Glutamatergic neuron (in vitro differentiated cells): ENCODE data around the gene CHST8. TPM values are rescaled to one million over a fixed set of nuclear protein-coding genes. Genes with fewer than 3 reads are reported as not detected.
A peak's percentile ranks its signal among the peaks of the same experiment; 100 is the strongest.

Experiments used
- DNase-seq: peaks from one replicate; pipeline ENCODE4 v3.0.0; 2022
- H3K27ac Mint-ChIP-seq: one replicate; pipeline ENCODE4 v1.8.0; 2020; ENCODE audit warnings: mild to moderate bottlenecking, mixed read lengths, inconsistent platforms; ENCODE audit not compliant: unreplicated experiment
- H3K27me3 Mint-ChIP-seq: one replicate; pipeline ENCODE4 v1.8.0; 2020; ENCODE audit warnings: mild to moderate bottlenecking, moderate library complexity, mixed read lengths, inconsistent platforms; ENCODE audit not compliant: unreplicated experiment
- H3K36me3 Mint-ChIP-seq: one replicate; pipeline ENCODE4 v1.8.0; 2020; ENCODE audit warnings: mild to moderate bottlenecking, mixed read lengths, inconsistent platforms; ENCODE audit not compliant: unreplicated experiment
- H3K4me1 Mint-ChIP-seq: one replicate; pipeline ENCODE4 v1.8.0; 2020; ENCODE audit warnings: mild to moderate bottlenecking, low read depth, mixed read lengths, inconsistent platforms; ENCODE audit not compliant: unreplicated experiment
- H3K4me3 Mint-ChIP-seq: one replicate; pipeline ENCODE4 v1.8.0; 2020; ENCODE audit warnings: mild to moderate bottlenecking, mixed read lengths, inconsistent platforms; ENCODE audit not compliant: unreplicated experiment
- H3K9me3 Mint-ChIP-seq: one replicate; pipeline ENCODE4 v1.8.0; 2020; ENCODE audit warnings: mild to moderate bottlenecking, moderate library complexity, mixed read lengths, inconsistent platforms; ENCODE audit not compliant: unreplicated experiment
- total RNA-seq: library from RNA; stranded (reverse); fragmentation: NEBNext Ultra II Directional; extraction: Animal tissue kit (Norgen Biotek cat#: 25700); gene quantifications from one replicate; pipeline ENCODE4 v1.2.1, GENCODE V29; 2021; ENCODE audit not compliant: unreplicated experiment
- TF ChIP-seq, protein P1 (sequence below): fragments of 200-600 bp; sonication (generic); IDR thresholded peaks from one replicate; pipeline ENCODE4 v1.5.0; 2021; ENCODE audit not compliant: partially characterized antibody, unreplicated experiment

The CHST8 gene
- total RNA-seq, 1 donor from 2014 or later: 235 TPM

GRCh38 chr19:33736158-33736557 lies 114.4 kb downstream of the CHST8 start:
- TF ChIP-seq, protein P1, sequence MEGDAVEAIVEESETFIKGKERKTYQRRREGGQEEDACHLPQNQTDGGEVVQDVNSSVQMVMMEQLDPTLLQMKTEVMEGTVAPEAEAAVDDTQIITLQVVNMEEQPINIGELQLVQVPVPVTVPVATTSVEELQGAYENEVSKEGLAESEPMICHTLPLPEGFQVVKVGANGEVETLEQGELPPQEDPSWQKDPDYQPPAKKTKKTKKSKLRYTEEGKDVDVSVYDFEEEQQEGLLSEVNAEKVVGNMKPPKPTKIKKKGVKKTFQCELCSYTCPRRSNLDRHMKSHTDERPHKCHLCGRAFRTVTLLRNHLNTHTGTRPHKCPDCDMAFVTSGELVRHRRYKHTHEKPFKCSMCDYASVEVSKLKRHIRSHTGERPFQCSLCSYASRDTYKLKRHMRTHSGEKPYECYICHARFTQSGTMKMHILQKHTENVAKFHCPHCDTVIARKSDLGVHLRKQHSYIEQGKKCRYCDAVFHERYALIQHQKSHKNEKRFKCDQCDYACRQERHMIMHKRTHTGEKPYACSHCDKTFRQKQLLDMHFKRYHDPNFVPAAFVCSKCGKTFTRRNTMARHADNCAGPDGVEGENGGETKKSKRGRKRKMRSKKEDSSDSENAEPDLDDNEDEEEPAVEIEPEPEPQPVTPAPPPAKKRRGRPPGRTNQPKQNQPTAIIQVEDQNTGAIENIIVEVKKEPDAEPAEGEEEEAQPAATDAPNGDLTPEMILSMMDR: no peak
- H3K27ac Mint-ChIP-seq: no peak overlapping the region
- peaks cover 11% of the 10 kb centered on the region for H3K36me3 Mint-ChIP-seq
- H3K9me3 Mint-ChIP-seq: peaks cover 34% of the 10 kb centered on the region
- H3K27me3 Mint-ChIP-seq: peaks cover 19% of the 10 kb centered on the region
- DNase-seq: no peak
- peaks cover 59% of the 10 kb centered on the region for H3K4me1 Mint-ChIP-seq
- H3K4me3 Mint-ChIP-seq: no peak overlapping the region

- DNase-seq: no peak
- Mint-ChIP-seq H3K9me3 (peaks cover 33% of the 10 kb centered on the region), H3K27me3 (peaks cover 19% of the 10 kb centered on the region)
These were observed 115.0 kb downstream of the CHST8 start for GRCh38 chr19:33736787-33737186.

GRCh38 chr19:33737681-33738371 lies 116.1 kb downstream of the CHST8 start:
- TF ChIP-seq, protein P1: no peak
- no peak for DNase-seq
- Mint-ChIP-seq H3K9me3 (peaks cover 28% of the 10 kb centered on the region), H3K27me3 (peaks cover 18% of the 10 kb centered on the region), H3K4me3 (peak overlapping the region; percentile 39), H3K27ac (no peak overlapping the region), H3K4me1 (peaks cover 56% of the 10 kb centered on the region), H3K36me3 (peaks cover 6% of the 10 kb centered on the region)

More at GRCh38 chr19:33736787-33737186, 115.0 kb downstream of the CHST8 start:
- Mint-ChIP-seq H3K36me3 (peaks cover 11% of the 10 kb centered on the region), H3K4me3 (no peak overlapping the region), H3K4me1 (peaks cover 59% of the 10 kb centered on the region), H3K27ac (no peak overlapping the region)
- TF ChIP-seq, protein P1: no peak

DNA sequence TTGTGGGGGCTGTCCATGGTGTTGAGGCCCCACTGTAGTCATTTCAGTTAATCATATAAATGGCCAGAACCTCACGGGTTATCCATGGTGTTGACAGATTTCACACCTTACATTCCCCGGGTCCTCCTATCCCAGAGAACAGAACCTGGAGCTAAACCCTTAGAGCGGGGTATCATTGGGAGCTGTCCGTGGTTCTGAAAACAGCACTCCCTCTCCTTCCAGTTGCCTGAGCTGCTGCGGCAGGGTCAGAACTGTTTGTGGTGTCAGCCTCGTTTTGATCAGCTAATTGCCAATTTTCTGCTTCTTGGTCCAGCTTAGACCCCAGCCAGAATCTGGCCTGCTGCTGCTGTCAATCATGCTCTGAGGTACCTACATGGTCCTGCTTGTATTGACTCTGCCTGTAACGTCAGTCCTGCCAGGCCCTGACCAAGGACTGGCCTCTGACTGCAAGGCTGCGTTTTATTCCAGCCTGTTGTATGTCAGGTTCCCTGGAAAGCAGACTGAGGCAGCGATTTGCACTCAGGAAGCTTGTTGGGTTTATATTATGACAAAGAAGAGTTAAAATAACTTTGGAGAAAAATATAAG lies 119.2 kb downstream of the CHST8 start:
- Mint-ChIP-seq H3K27me3 (peaks cover 15% of the 10 kb centered on the region), H3K4me3 (peak overlapping the region; percentile 55), H3K9me3 (peaks cover 20% of the 10 kb centered on the region), H3K4me1 (peaks cover 61% of the 10 kb centered on the region), H3K27ac (no peak overlapping the region), H3K36me3 (no peaks in the 10 kb centered on the region)
- TF ChIP-seq, protein P1: no peak
- no peak for DNase-seq

DNA sequence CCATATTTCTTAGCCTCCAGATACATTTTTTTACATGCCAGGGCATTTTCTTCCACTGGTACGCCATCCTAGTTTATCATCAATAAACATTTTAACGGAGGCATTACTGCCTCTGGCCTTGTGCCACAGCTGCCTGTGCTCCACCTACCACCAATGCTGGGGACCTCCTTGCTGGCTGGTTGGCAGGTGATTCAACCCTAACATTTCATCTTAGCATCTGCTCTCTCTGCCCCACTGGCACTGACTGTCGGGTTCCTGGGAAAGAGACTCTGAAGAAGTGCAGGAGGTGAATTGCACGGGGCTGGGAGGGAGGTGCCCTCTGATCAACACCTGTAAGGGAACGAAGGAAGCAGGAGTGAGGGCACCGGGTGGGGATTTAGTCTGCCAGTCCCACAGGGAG lies 123.5 kb downstream of the CHST8 start:
- peaks cover 9% of the 10 kb centered on the region for H3K27me3 Mint-ChIP-seq
- peaks cover 10% of the 10 kb centered on the region for H3K9me3 Mint-ChIP-seq
- H3K36me3 Mint-ChIP-seq: no peaks in the 10 kb centered on the region
- DNase-seq: no peak
- no peak overlapping the region for H3K27ac Mint-ChIP-seq
- TF ChIP-seq, protein P1: no peak
- H3K4me1 Mint-ChIP-seq: peaks cover 56% of the 10 kb centered on the region
- no peak overlapping the region for H3K4me3 Mint-ChIP-seq
